Sigmoid colon (tissue), 7 donors: ENCODE measurements around the gene DPM1. TPM values are rescaled to one million over a fixed set of nuclear protein-coding genes. Genes with fewer than 3 reads are reported as not detected.

ENCODE experiments used
- DNase-seq: peaks from one replicate; pipeline ENCODE4 v3.0.0-alpha.2; 2019
- H3K27ac ChIP-seq, 4 donors: fragments of 200-600 bp; sonication (generic); one replicate each; pipeline ENCODE4 v1.5.1; 2016 to 2019; ENCODE audit warnings: mild to moderate bottlenecking in 1 of 4
- H3K27me3 ChIP-seq, 3 donors: fragments of 200-600 bp; sonication (generic); one replicate each; pipeline ENCODE4 v1.5.1; 2019; ENCODE audit warnings: mild to moderate bottlenecking in 1 of 3
- H3K36me3 ChIP-seq, 4 donors: fragments of 200-600 bp; sonication (generic); one replicate each; pipeline ENCODE4 v1.5.1; 2016 to 2019
- H3K4me1 ChIP-seq, 4 donors: fragments of 200-600 bp; sonication (generic); one replicate each; pipeline ENCODE4 v1.5.1; 2017 to 2019
- H3K4me3 ChIP-seq, 4 donors: fragments of 200-600 bp; sonication (generic); one replicate each; pipeline ENCODE4 v1.5.1; 2017 to 2019; ENCODE audit warnings: mild to moderate bottlenecking in 2 of 4, moderate library complexity in 1 of 4
- H3K9me3 ChIP-seq, 4 donors: fragments of 200-600 bp in 3 of 4; sonication (generic) in 3 of 4; one replicate each; pipeline versions ENCODE4 v1.5.1 to v1.6.1; 2013 to 2019
- EP300 ChIP-seq, 4 donors: sonication (generic); formaldehyde crosslinking; IDR thresholded peaks; one replicate each; pipeline ENCODE4 v1.6.1; 2017; ENCODE audit warnings: antibody characterized with exemption in 4 of 4
- POLR2A ChIP-seq, 2 donors: fragments of 450-650 bp; IDR thresholded peaks; one replicate each; pipeline ENCODE4 v1.6.1; 2016; ENCODE audit warnings: antibody characterized with exemption in 2 of 2, mild to moderate bottlenecking in 2 of 2, moderate library complexity in 2 of 2
- POLR2AphosphoS5 ChIP-seq, 4 donors: sonication (generic); formaldehyde crosslinking; IDR thresholded peaks; one replicate each; pipeline ENCODE4 v1.6.1; 2017; ENCODE audit warnings: antibody characterized with exemption in 4 of 4
- WGBS, 2 donors: extraction: QIAGEN DNeasy Blood & Tissue Kit; methylation state at CpG; one replicate each; pipeline ENCODE4 v1.1.7; 2013; 5-methylcytosine and 5-hydroxymethylcytosine counted together
- intact Hi-C: fragments of 100-400 bp; cut with DNase I; formaldehyde crosslinking; loops from one replicate; pipeline ENCODE4 v1.15.1; 2023
- polyA plus RNA-seq, 3 donors: library from polyadenylated mRNA; stranded (reverse); fragments of 200-250 nt; gene quantifications; one replicate each; pipeline ENCODE4 v1.2.3, GENCODE V29; 2013
- total RNA-seq, 4 donors: library from RNA; depleted of rRNA; stranded (reverse); fragments of >200 nt; gene quantifications; one replicate each; pipeline ENCODE4 v1.1.0, GENCODE V29; 2016
- TF ChIP-seq, protein P1 (sequence below), 4 experiments: fragments of 450-650 bp in 3 of 4; fragments of 200-600 bp in 1 of 4; IDR thresholded peaks; one replicate each; pipeline ENCODE4 v1.5.1; 2016 to 2019; ENCODE audit warnings: antibody characterized with exemption in 4 of 4, mild to moderate bottlenecking in 3 of 4, moderate library complexity in 2 of 4
- donor health status: healthy with polysubstance abuse.
- donor health status: Bipolar disorder and iron deficiency.
- donor health status: healthy.

The DPM1 gene
- total and polyA plus RNA-seq, 7 donors = 45.4 to 94.6 (median 60.4) TPM

DNA sequence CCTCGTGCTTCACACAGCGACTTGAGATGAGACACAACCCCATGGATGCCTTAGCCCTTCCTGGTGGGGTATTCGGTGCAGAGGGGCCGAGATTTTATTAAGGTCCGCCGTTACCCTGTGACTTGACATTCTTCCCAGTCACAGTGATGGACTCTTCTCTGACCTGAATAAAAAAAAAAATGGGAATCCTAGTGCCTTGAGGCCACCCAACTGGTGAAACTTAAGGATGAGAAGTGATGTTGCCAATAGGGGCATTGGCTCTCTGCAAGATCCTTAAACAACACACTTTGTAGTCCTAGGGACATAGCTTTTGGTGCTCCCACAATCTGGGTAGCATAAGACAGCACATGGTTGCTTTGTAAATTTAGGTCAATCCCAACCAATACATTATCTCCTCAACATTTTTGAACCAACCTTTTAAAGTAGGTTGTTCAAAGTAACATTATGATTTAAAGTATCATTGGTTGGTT is 26.3 kb downstream of the DPM1 start:
- peaks cover 0 to 40% (median 14%) of the 10 kb centered on the region in 4 donors for H3K36me3 ChIP-seq
- no peaks in the 10 kb centered on the region for H3K9me3 ChIP-seq
- intact Hi-C loops = no loop called here
- 46 to 69% methylated on average over 6 of the region's 6 CpGs for WGBS, 2 donors
- H3K4me1 ChIP-seq = peaks cover 0 to 33% (median 25%) of the 10 kb centered on the region in 4 donors
- no peaks in the 10 kb centered on the region for H3K27me3 ChIP-seq
- DNase-seq = no peak
- H3K4me3 ChIP-seq = peak overlapping the region; percentile 72 to 89 (median 84)
- peak overlapping the region; percentile 95 to 98 (median 96) for H3K27ac ChIP-seq
- TF ChIP-seq POLR2A (IDR thresholded peaks at IDR 0.05) (no peak), POLR2AphosphoS5 (IDR thresholded peaks at IDR 0.05) (no peak), EP300 (IDR thresholded peaks at IDR 0.05) (no peak)
- TF ChIP-seq, protein P1, sequence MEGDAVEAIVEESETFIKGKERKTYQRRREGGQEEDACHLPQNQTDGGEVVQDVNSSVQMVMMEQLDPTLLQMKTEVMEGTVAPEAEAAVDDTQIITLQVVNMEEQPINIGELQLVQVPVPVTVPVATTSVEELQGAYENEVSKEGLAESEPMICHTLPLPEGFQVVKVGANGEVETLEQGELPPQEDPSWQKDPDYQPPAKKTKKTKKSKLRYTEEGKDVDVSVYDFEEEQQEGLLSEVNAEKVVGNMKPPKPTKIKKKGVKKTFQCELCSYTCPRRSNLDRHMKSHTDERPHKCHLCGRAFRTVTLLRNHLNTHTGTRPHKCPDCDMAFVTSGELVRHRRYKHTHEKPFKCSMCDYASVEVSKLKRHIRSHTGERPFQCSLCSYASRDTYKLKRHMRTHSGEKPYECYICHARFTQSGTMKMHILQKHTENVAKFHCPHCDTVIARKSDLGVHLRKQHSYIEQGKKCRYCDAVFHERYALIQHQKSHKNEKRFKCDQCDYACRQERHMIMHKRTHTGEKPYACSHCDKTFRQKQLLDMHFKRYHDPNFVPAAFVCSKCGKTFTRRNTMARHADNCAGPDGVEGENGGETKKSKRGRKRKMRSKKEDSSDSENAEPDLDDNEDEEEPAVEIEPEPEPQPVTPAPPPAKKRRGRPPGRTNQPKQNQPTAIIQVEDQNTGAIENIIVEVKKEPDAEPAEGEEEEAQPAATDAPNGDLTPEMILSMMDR (IDR thresholded peaks at IDR 0.05) = no peak

DNA sequence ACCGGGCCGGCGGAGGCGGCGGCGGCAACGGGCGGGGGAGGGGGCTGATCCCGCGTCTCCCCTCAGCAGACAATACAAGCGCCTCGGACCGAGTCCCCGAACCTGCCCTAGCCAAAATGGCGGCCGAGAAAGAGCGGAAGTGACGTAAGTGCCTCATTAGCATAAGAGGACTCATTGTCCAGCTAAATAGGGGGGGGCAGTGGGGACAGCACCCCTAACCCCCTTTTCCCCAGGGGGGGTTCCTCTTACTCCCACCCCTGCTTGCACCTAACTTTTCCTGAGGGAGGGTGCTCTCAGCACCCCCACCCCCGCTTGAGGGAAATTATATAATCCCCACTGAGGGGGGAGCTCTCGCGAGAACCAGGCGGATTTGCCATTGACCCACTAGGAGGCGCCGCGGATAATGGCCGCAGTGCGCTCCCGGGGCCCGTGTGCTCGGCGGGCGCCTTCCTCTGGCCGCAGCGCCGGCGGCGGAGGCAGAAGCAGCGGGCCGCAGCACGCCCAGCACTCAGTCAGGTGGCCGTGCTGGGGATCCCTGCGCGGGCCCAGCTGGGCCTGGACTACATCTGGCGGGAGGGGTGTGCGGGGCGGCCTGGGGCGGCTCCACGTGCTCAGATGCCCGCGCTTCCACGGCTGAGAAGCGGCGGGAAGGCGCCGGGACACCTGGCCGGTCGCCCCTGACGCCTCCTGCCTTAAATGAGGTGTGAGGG is 26.9 kb downstream of the DPM1 start, which contains the start of gene ADNP:
Gene ADNP (minus strand): TSS at position 132 of the 710 bp plus-strand sequence. CDS start 27,441 bp downstream, outside the sequence.
- 1% methylated on average over 58 of the region's 58 CpGs for WGBS, 2 donors
- Histone ChIP-seq H3K36me3 (peaks cover 0 to 35% (median 14%) of the 10 kb centered on the region in 4 donors), H3K27me3 (no peaks in the 10 kb centered on the region), H3K9me3 (no peaks in the 10 kb centered on the region), H3K4me1 (peaks cover 0 to 38% (median 25%) of the 10 kb centered on the region in 4 donors), H3K27ac (peak within 1 kb of the TSS; percentile 95 to 98 (median 96)), H3K4me3 (peak within 1 kb of the TSS; percentile 79 to 89 (median 84))
- intact Hi-C loops = loop anchor here (1.0 to 2.0 kb wide), 3 partner anchors 27 to 137 kb away; partner anchors contain the start of genes DPM1 and MOCS3
- peak; percentile 96 for DNase-seq
- TF ChIP-seq, protein P1 (IDR thresholded peaks at IDR 0.05) = peak; percentile 48 to 84 (median 76)
- TF ChIP-seq POLR2A (IDR thresholded peaks at IDR 0.05) (peak; percentile 19 to 52), POLR2AphosphoS5 (IDR thresholded peaks at IDR 0.05) (peak; percentile 82 to 92 (median 86)), EP300 (IDR thresholded peaks at IDR 0.05) (peak in 1 of 4 donors; percentile 2)

DNA sequence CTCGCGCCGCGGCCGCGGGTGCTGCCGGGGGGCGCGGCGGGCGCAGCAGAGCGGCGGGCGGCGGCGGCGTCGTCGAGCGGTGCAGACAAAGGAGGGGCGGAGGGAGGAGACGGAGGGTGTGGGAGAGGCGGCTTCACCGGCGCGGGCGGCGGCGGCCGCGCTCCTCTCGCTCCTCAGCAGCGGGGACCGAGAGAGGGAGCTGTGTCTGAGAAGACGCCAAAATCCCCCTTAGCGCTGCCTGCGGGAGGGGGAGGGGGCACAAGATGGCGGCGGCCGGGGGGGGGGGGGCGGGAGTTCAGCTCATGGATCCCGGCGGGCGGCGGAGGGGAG is 27.4 kb downstream of the DPM1 start:
- intact Hi-C loops = loop anchor here (1.0 to 2.0 kb wide), 3 partner anchors 27 to 137 kb away; partner anchors contain the start of genes DPM1 and MOCS3
- 1% methylated on average over 38 to 44 of the region's 45 CpGs for whole genome bisulfite sequencing, 2 donors
- Histone ChIP-seq H3K27ac (peak overlapping the region; percentile 95 to 98 (median 96)), H3K9me3 (no peaks in the 10 kb centered on the region), H3K4me3 (peak overlapping the region; percentile 72 to 89 (median 84)), H3K27me3 (no peaks in the 10 kb centered on the region), H3K4me1 (peaks cover 0 to 44% (median 28%) of the 10 kb centered on the region in 4 donors), H3K36me3 (peaks cover 0 to 29% (median 13%) of the 10 kb centered on the region in 4 donors)
- TF ChIP-seq, protein P1 (IDR thresholded peaks at IDR 0.05) = no peak
- TF ChIP-seq EP300 (IDR thresholded peaks at IDR 0.05) = no peak
- no peak for TF ChIP-seq POLR2A (IDR thresholded peaks at IDR 0.05)
- no peak for TF ChIP-seq POLR2AphosphoS5 (IDR thresholded peaks at IDR 0.05)
- no peak for DNase-seq

DNA sequence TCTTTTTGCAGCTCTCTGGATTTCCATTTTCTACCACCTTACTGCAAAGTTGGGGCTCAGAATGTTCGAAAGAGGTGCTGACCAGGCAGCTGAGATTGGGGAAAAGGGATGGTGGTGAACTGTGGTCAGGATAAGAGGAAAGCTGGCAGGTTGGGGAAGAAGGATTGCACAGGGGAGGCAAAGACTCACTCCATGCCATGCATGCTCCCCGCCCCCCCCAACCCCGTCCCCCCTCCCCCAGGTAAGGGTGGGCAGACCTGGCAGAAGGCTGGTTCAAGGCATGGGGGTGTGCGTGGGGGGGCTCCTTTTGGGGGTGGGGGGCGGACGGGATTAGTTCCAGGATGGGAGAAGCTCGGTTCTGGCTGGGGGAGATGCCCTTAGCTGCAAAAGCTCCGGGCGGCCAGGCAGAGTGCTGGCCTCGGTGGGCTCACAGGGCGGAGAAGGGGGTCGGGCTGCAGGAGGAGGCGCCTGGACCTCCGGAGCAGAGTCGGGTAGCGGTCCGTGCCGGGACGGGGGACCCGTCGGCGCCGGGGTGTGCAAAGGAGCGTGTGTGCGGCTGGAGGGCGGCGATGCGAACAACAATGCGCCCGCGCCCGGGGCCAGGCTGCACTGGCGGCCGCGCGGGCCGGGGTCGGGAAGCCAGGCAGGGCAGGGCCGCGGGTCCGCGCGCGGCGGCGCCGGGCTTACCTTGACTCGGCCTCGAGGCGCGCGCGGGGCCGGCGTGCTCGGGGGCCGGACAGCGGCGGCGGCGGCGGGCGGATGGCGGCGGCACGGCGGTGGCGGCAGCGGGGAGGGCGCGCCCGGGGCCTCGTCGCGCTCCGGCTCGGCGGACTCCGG is 28.0 kb downstream of the DPM1 start:
- H3K4me3 ChIP-seq = peak overlapping the region; percentile 79 to 89 (median 84)
- H3K27me3 ChIP-seq = no peaks in the 10 kb centered on the region
- WGBS, 2 donors = 0 to 1% methylated on average over 79 of the region's 79 CpGs
- DNase-seq = no peak
- no peaks in the 10 kb centered on the region for H3K9me3 ChIP-seq
- peaks cover 0 to 24% (median 8%) of the 10 kb centered on the region in 4 donors for H3K36me3 ChIP-seq
- H3K4me1 ChIP-seq = peaks cover 0 to 50% (median 33%) of the 10 kb centered on the region in 4 donors
- TF ChIP-seq, protein P1 (IDR thresholded peaks at IDR 0.05) = no peak
- TF ChIP-seq EP300 (IDR thresholded peaks at IDR 0.05) (no peak), POLR2AphosphoS5 (IDR thresholded peaks at IDR 0.05) (no peak), POLR2A (IDR thresholded peaks at IDR 0.05) (no peak)
- peak overlapping the region; percentile 95 to 98 (median 96) for H3K27ac ChIP-seq
- intact Hi-C loops = loop anchor here (2.0 kb wide), 1 partner anchor 112 kb away; no protein-coding TSS in a partner anchor
